Right hindlimb (tissue), 1 donor: ENCODE measurements around the gene LRRC43.
"Not testable (repeated sequence)": the region's sequence is repeated elsewhere in the genome, so short reads cannot be mapped to it uniquely, and the experiment has no call there.

Experiments used
- DNase-seq: peaks from one replicate; pipeline ENCODE4 v3.0.0-alpha.2; 2018

Gene LRRC43

GRCh38 chr12:122159882-122160281, 23.0 kb upstream of the LRRC43 start:
- no peak for DNase-seq

DNA sequence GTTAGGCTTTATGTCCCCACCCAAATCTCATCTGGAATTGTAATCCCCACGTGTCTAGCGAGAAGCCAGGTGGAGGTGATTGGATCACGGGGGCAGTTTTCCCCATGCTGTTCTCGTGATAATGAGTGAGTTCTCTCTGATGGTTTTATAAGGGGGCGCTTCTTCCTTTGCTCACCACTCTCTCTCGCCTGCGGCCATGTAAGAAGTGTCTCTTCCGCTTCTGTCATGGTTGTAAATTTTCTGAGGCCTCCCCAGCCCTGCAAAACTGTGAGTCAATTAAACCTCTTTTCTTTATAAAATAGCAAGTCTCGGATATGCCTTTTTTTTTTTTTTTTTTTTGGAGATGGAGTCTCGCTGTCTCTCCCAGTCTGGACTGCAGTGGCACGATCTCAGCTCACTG, 22.2 kb upstream of the LRRC43 start:
- DNase-seq = no peak

- DNase-seq = no peak
These were observed 21.2 kb upstream of the LRRC43 start for GRCh38 chr12:122161682-122162081.

GRCh38 chr12:122162976-122163375, 19.9 kb upstream of the LRRC43 start:
- DNase-seq = no peak

- DNase-seq = no peak
These were observed 16.2 kb upstream of the LRRC43 start for GRCh38 chr12:122166422-122167349.

GRCh38 chr12:122167356-122167925, 15.5 kb upstream of the LRRC43 start:
- DNase-seq = no peak

GRCh38 chr12:122168492-122168891, 14.4 kb upstream of the LRRC43 start:
- no peak for DNase-seq

DNA sequence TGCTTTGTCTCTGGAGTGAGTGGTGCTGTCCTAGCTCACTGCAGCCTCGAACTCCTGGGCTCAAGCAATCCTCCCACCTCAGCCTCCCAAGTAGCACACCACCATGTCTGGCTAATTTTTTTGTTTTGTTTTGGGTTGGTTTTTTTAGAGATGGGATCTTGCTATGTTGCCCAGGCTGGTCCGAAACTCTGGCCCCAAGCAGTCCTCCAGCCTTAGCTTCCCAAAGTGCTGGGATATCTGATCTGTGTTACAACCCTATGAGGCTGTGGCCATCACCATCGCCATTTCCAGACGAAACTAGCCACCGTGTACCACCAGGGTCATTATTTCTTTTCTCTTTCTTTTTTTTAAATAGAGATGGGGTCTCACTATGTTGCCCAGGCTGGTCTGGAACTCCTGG, 11.5 kb upstream of the LRRC43 start:
- no peak for DNase-seq

DNA sequence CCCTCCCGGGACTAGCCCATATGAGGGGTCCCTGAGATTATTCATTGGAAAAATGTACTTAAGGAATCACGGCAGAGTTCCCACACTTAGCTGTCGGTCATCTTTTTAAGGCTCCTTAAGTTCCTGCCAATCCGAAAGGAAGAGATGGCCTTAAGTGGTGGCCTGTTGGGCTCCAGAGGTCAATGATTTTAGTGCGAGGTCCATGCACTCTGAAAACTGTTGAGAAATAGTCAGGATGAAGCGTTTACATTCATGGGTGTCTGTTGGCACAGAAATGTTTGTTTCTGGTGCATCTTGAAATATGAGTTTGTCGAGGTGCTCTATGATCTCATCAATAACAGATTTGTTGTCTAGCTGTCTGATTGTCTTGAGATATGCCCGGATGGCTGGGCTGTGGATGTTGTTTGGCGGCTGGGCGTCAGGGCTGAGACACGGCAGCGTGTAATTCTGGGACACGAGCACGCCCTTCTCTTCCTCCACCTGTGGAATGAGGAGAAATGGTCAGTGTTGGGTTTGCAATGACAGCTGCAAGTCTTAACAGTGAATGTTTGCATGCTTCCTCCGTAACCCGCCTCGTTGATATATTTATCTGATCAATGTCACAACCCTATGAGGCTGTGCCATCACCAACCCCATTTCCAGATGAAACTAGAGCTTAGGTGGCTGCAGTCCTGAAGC, 10.5 kb upstream of the LRRC43 start:
- DNase-seq = no peak

- DNase-seq = no peak
These were observed 8.6 kb upstream of the LRRC43 start, which contains the start of gene IL31 for GRCh38 chr12:122174155-122174845. TSS of gene IL31 (minus strand) at chr12:122174221. CDS start at chr12:122174172, 49 bp downstream.

DNA sequence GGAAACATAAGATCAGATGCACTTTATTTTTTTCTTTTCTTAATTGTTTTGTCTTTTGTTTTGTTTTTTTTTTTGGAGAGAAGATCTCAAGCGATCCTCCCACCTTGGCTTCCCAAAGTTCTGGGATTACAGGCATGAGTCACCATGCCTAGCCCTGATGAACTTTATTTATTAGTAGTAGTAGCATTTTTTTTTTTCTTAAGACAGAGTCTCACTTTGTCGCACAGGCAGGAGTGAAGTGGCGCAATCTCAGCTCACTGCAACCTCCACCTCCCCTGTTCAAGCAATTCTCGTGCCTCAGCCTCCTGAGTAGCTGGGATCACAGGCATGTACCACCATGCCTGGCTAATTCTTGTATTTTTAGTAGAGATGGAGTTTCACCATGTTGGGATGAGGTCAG, 6.5 kb upstream of the LRRC43 start:
- not testable (repeated sequence) for DNase-seq

GRCh38 chr12:122183588-122183940, 641 bp downstream of the LRRC43 start:
- no peak for DNase-seq

DNA sequence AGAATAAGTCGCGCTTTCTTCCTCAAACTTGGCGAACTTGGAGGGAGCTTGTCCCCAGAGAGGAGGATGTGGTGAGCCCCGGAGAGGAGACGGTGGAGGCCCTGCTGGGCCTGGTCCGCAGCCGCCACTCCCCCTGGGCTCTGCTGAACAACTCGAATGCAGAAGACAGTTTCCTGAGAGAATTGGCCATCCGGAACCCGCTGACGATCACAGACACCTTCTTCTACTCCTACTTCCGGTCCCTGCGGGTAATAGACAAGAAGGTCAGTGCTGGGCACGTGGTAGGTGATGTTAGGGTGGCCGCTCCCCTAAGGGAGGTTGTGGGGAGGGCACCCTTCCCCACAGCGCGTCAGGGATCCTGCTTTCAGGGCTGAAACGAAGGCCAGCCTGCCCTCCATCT, 1.6 kb downstream of the LRRC43 start:
- DNase-seq = no peak

DNA sequence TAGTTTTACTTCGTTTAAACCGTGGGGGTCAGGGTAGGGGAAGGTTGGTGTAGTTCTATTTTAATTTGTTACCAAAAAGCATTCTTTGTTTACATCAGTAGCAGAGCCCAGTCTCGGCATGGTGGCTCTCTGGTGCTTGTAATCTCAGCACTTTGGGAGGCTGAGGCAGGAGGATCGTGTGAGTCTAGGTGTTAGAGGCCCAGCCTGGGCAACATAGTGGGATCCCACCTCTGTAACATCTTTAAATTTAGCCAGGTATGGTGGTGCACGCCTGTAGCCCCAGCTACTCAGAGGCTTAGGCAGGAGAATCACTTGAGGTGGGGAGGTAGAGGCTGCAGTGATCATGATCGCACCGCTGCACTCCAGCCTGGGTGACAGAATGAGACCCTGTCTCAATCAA, 2.2 kb downstream of the LRRC43 start:
- no peak for DNase-seq

GRCh38 chr12:122185494-122186082, 2.7 kb downstream of the LRRC43 start:
- no peak for DNase-seq

GRCh38 chr12:122187466-122187865, 4.5 kb downstream of the LRRC43 start:
- no peak for DNase-seq

GRCh38 chr12:122189626-122190475, 6.9 kb downstream of the LRRC43 start:
- no peak for DNase-seq

GRCh38 chr12:122190842-122191668, 8.1 kb downstream of the LRRC43 start:
- no peak for DNase-seq

DNA sequence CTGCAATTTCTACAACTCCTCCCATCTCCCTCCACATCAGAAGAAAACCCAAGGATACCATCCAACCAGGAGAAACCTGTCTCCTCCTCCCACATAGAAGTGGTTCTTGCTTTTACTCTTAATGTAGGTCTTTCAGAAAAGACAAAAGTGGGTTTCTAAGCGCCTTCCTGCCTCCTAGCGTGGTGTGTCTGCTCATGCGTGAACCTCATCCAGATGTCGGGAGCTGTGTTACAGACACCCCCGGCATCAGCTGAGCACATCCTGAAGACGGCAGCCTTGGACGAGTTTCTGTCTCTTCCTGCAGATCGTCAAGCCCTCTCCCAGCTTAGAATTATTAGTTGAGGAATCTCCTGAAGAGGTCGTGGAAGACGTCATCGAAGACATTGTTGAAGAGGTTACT, 9.5 kb downstream of the LRRC43 start:
- DNase-seq = no peak

- DNase-seq = no peak
These were observed 11.9 kb downstream of the LRRC43 start for GRCh38 chr12:122194804-122195203.

DNA sequence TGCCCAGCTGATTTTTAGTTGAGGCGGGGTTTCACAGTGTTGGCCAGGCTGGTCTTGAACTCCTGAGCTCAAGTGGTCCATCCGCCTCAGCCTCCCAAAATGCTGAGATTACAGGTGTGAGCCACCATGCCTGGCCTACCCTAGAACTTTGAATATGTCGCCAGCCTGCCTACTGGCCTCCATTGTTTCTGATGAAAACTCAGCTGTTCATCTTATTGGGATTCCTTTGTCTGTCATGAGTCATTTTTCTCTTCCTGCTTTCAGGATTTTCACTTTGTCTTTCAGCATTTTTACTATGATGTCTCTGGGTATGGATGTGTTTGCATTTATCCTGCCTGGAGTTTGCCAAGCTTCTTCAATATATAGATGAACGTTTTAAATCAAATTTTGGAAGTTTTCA, 12.5 kb downstream of the LRRC43 start:
- DNase-seq = no peak
